ENCODE measurements around the gene ABLIM1.
A peak's percentile ranks its signal among the peaks of the same experiment; 100 is the strongest.

ABLIM1 gene

GRCh38 chr10:114478281-114478680, 179.8 kb downstream of the ABLIM1 start:
- Histone ChIP-seq H3K9me3 (ENCODE audit: control insufficient read depth in 2 of 2, low read length in 2 of 2) (no peaks in the 10 kb centered on the region), H3K4me1 (ENCODE audit: control insufficient read depth in 2 of 2, insufficient read depth in 2 of 2, low read length in 2 of 2) (no peaks in the 10 kb centered on the region), H3K27ac (ENCODE audit: low read depth in 2 of 2, low read length in 2 of 2) (no peak overlapping the region), H3K4me3 (ENCODE audit: low read length in 2 of 2) (no peak overlapping the region), H3K36me3 (ENCODE audit: control insufficient read depth in 2 of 2, insufficient read depth in 2 of 2, low read length in 2 of 2) (peaks cover 3 to 18% of the 10 kb centered on the region in 2 donors), H3K27me3 (ENCODE audit: control insufficient read depth in 2 of 2, insufficient read depth in 2 of 2, low read length in 2 of 2) (no peaks in the 10 kb centered on the region), H3K9ac (ENCODE audit: low read depth in 1 of 2, low read length in 2 of 2) (no peak overlapping the region)

GRCh38 chr10:114477285-114477684, 180.8 kb downstream of the ABLIM1 start:
- H3K27ac ChIP-seq (ENCODE audit: low read depth in 2 of 2, low read length in 2 of 2): peak overlapping the region in 1 of 2 donors; percentile 5
- no peaks in the 10 kb centered on the region for H3K9me3 ChIP-seq (ENCODE audit: control insufficient read depth in 2 of 2, low read length in 2 of 2)
- no peak overlapping the region for H3K9ac ChIP-seq (ENCODE audit: low read depth in 1 of 2, low read length in 2 of 2)
- peaks cover 3 to 15% of the 10 kb centered on the region in 2 donors for H3K36me3 ChIP-seq (ENCODE audit: control insufficient read depth in 2 of 2, insufficient read depth in 2 of 2, low read length in 2 of 2)
- no peaks in the 10 kb centered on the region for H3K27me3 ChIP-seq (ENCODE audit: control insufficient read depth in 2 of 2, insufficient read depth in 2 of 2, low read length in 2 of 2)
- no peak overlapping the region for H3K4me3 ChIP-seq (ENCODE audit: low read length in 2 of 2)
- H3K4me1 ChIP-seq (ENCODE audit: control insufficient read depth in 2 of 2, insufficient read depth in 2 of 2, low read length in 2 of 2): peaks cover 0 to 5% of the 10 kb centered on the region in 2 donors

- Histone ChIP-seq H3K4me1 (ENCODE audit: control insufficient read depth in 2 of 2, insufficient read depth in 2 of 2, low read length in 2 of 2) (peaks cover 0 to 11% of the 10 kb centered on the region in 2 donors), H3K9me3 (ENCODE audit: control insufficient read depth in 2 of 2, low read length in 2 of 2) (no peaks in the 10 kb centered on the region), H3K27me3 (ENCODE audit: control insufficient read depth in 2 of 2, insufficient read depth in 2 of 2, low read length in 2 of 2) (no peaks in the 10 kb centered on the region), H3K4me3 (ENCODE audit: low read length in 2 of 2) (no peak overlapping the region), H3K36me3 (ENCODE audit: control insufficient read depth in 2 of 2, insufficient read depth in 2 of 2, low read length in 2 of 2) (peaks cover 0 to 3% of the 10 kb centered on the region in 2 donors), H3K27ac (ENCODE audit: low read depth in 2 of 2, low read length in 2 of 2) (no peak overlapping the region), H3K9ac (ENCODE audit: low read depth in 1 of 2, low read length in 2 of 2) (no peak overlapping the region)
Observed at GRCh38 chr10:114474989-114475388, 183.1 kb downstream of the ABLIM1 start.

GRCh38 chr10:114473776-114474175, 184.3 kb downstream of the ABLIM1 start:
- Histone ChIP-seq H3K4me3 (ENCODE audit: low read length in 2 of 2) (no peak overlapping the region), H3K9me3 (ENCODE audit: control insufficient read depth in 2 of 2, low read length in 2 of 2) (no peaks in the 10 kb centered on the region), H3K9ac (ENCODE audit: low read depth in 1 of 2, low read length in 2 of 2) (no peak overlapping the region), H3K4me1 (ENCODE audit: control insufficient read depth in 2 of 2, insufficient read depth in 2 of 2, low read length in 2 of 2) (peaks cover 0 to 11% of the 10 kb centered on the region in 2 donors), H3K36me3 (ENCODE audit: control insufficient read depth in 2 of 2, insufficient read depth in 2 of 2, low read length in 2 of 2) (peaks cover 0 to 9% of the 10 kb centered on the region in 2 donors), H3K27ac (ENCODE audit: low read depth in 2 of 2, low read length in 2 of 2) (peak overlapping the region; percentile 5 to 6), H3K27me3 (ENCODE audit: control insufficient read depth in 2 of 2, insufficient read depth in 2 of 2, low read length in 2 of 2) (no peaks in the 10 kb centered on the region)

GRCh38 chr10:114472877-114473253, 185.2 kb downstream of the ABLIM1 start:
- Histone ChIP-seq H3K27ac (ENCODE audit: low read depth in 2 of 2, low read length in 2 of 2) (peak overlapping the region; percentile 0 to 71), H3K9ac (ENCODE audit: low read depth in 1 of 2, low read length in 2 of 2) (peak overlapping the region in 1 of 2 donors; percentile 0), H3K36me3 (ENCODE audit: control insufficient read depth in 2 of 2, insufficient read depth in 2 of 2, low read length in 2 of 2) (peaks cover 2 to 9% of the 10 kb centered on the region in 2 donors), H3K4me3 (ENCODE audit: low read length in 2 of 2) (no peak overlapping the region), H3K27me3 (ENCODE audit: control insufficient read depth in 2 of 2, insufficient read depth in 2 of 2, low read length in 2 of 2) (no peaks in the 10 kb centered on the region), H3K9me3 (ENCODE audit: control insufficient read depth in 2 of 2, low read length in 2 of 2) (no peaks in the 10 kb centered on the region), H3K4me1 (ENCODE audit: control insufficient read depth in 2 of 2, insufficient read depth in 2 of 2, low read length in 2 of 2) (peaks cover 0 to 11% of the 10 kb centered on the region in 2 donors)

- peak overlapping the region; percentile 0 to 71 for H3K27ac ChIP-seq (ENCODE audit: low read depth in 2 of 2, low read length in 2 of 2)
- H3K9ac ChIP-seq (ENCODE audit: low read depth in 1 of 2, low read length in 2 of 2): peak overlapping the region; percentile 8 to 39
- H3K9me3 ChIP-seq (ENCODE audit: control insufficient read depth in 2 of 2, low read length in 2 of 2): no peaks in the 10 kb centered on the region
- peaks cover 0 to 11% of the 10 kb centered on the region in 2 donors for H3K4me1 ChIP-seq (ENCODE audit: control insufficient read depth in 2 of 2, insufficient read depth in 2 of 2, low read length in 2 of 2)
- peaks cover 2 to 10% of the 10 kb centered on the region in 2 donors for H3K36me3 ChIP-seq (ENCODE audit: control insufficient read depth in 2 of 2, insufficient read depth in 2 of 2, low read length in 2 of 2)
- H3K27me3 ChIP-seq (ENCODE audit: control insufficient read depth in 2 of 2, insufficient read depth in 2 of 2, low read length in 2 of 2): no peaks in the 10 kb centered on the region
- H3K4me3 ChIP-seq (ENCODE audit: low read length in 2 of 2): no peak overlapping the region
Observed at GRCh38 chr10:114471906-114472876, 185.9 kb downstream of the ABLIM1 start.

GRCh38 chr10:114470956-114471905, 186.8 kb downstream of the ABLIM1 start:
- Histone ChIP-seq H3K9me3 (ENCODE audit: control insufficient read depth in 2 of 2, low read length in 2 of 2) (no peaks in the 10 kb centered on the region), H3K4me1 (ENCODE audit: control insufficient read depth in 2 of 2, insufficient read depth in 2 of 2, low read length in 2 of 2) (peaks cover 0 to 11% of the 10 kb centered on the region in 2 donors), H3K4me3 (ENCODE audit: low read length in 2 of 2) (no peak overlapping the region), H3K9ac (ENCODE audit: low read depth in 1 of 2, low read length in 2 of 2) (peak overlapping the region in 1 of 2 donors; percentile 39), H3K27me3 (ENCODE audit: control insufficient read depth in 2 of 2, insufficient read depth in 2 of 2, low read length in 2 of 2) (no peaks in the 10 kb centered on the region), H3K27ac (ENCODE audit: low read depth in 2 of 2, low read length in 2 of 2) (peak overlapping the region in 1 of 2 donors; percentile 52), H3K36me3 (ENCODE audit: control insufficient read depth in 2 of 2, insufficient read depth in 2 of 2, low read length in 2 of 2) (peaks cover 2 to 10% of the 10 kb centered on the region in 2 donors)

- Histone ChIP-seq H3K27ac (ENCODE audit: low read depth in 2 of 2, low read length in 2 of 2) (no peak overlapping the region), H3K9me3 (ENCODE audit: control insufficient read depth in 2 of 2, low read length in 2 of 2) (no peaks in the 10 kb centered on the region), H3K36me3 (ENCODE audit: control insufficient read depth in 2 of 2, insufficient read depth in 2 of 2, low read length in 2 of 2) (peaks cover 2 to 13% of the 10 kb centered on the region in 2 donors), H3K27me3 (ENCODE audit: control insufficient read depth in 2 of 2, insufficient read depth in 2 of 2, low read length in 2 of 2) (no peaks in the 10 kb centered on the region), H3K4me3 (ENCODE audit: low read length in 2 of 2) (no peak overlapping the region), H3K4me1 (ENCODE audit: control insufficient read depth in 2 of 2, insufficient read depth in 2 of 2, low read length in 2 of 2) (peaks cover 0 to 11% of the 10 kb centered on the region in 2 donors), H3K9ac (ENCODE audit: low read depth in 1 of 2, low read length in 2 of 2) (no peak overlapping the region)
Observed at GRCh38 chr10:114470361-114470760, 187.7 kb downstream of the ABLIM1 start.

GRCh38 chr10:114458955-114459354, 199.1 kb downstream of the ABLIM1 start:
- Histone ChIP-seq H3K4me3 (ENCODE audit: low read length in 2 of 2) (no peak overlapping the region), H3K27ac (ENCODE audit: low read depth in 2 of 2, low read length in 2 of 2) (no peak overlapping the region), H3K27me3 (ENCODE audit: control insufficient read depth in 2 of 2, insufficient read depth in 2 of 2, low read length in 2 of 2) (no peaks in the 10 kb centered on the region), H3K36me3 (ENCODE audit: control insufficient read depth in 2 of 2, insufficient read depth in 2 of 2, low read length in 2 of 2) (peaks cover 11 to 17% of the 10 kb centered on the region in 2 donors), H3K9ac (ENCODE audit: low read depth in 1 of 2, low read length in 2 of 2) (peak overlapping the region in 1 of 2 donors; percentile 17), H3K4me1 (ENCODE audit: control insufficient read depth in 2 of 2, insufficient read depth in 2 of 2, low read length in 2 of 2) (no peaks in the 10 kb centered on the region), H3K9me3 (ENCODE audit: control insufficient read depth in 2 of 2, low read length in 2 of 2) (no peaks in the 10 kb centered on the region)

Data from mucosa of rectum (tissue), 2 donors.